Liver (tissue), 9 donors: ENCODE data around the gene TPGS2. TPM values are rescaled to one million over a fixed set of nuclear protein-coding genes. Genes with fewer than 3 reads are reported as not detected.
"Not testable (repeated sequence)": the region's sequence is repeated elsewhere in the genome, so short reads cannot be mapped to it uniquely, and the experiment has no call there.

Source experiments
- DNase-seq: peaks from one replicate; pipeline ENCODE4 v3.0.0-alpha.2; 2017; ENCODE audit warnings: low spot score
- H3K27ac ChIP-seq, 2 donors: one replicate each; pipeline ENCODE4 v1.7.0; 2013; ENCODE audit warnings: inconsistent platforms in 2 of 2, low read length in 2 of 2, control low read depth in 1 of 2, low read depth in 1 of 2, mild to moderate bottlenecking in 1 of 2
- H3K27me3 ChIP-seq, 4 donors: one replicate each; pipeline versions ENCODE4 v1.6.1 to v1.7.0; 2013; ENCODE audit warnings: low read length in 3 of 4, inconsistent platforms in 1 of 4, mild to moderate bottlenecking in 1 of 4, moderate library complexity in 1 of 4; ENCODE audit not compliant: control insufficient read depth in 4 of 4, insufficient read depth in 4 of 4
- H3K36me3 ChIP-seq, 4 donors: one replicate each; pipeline versions ENCODE4 v1.6.1 to v1.7.0; 2013; ENCODE audit warnings: low read length in 3 of 4, mild to moderate bottlenecking in 3 of 4, low read depth in 1 of 4, moderate library complexity in 1 of 4; ENCODE audit not compliant: control insufficient read depth in 4 of 4, insufficient read depth in 3 of 4
- H3K4me1 ChIP-seq, 4 donors: one replicate each; pipeline versions ENCODE4 v1.6.1 to v1.7.0; 2013; ENCODE audit warnings: low read length in 3 of 4, mild to moderate bottlenecking in 3 of 4, moderate library complexity in 1 of 4; ENCODE audit not compliant: control insufficient read depth in 4 of 4, insufficient read depth in 4 of 4
- H3K4me3 ChIP-seq, 3 donors: one replicate each; pipeline versions ENCODE4 v1.6.1 to v1.7.0; 2013; ENCODE audit warnings: low read length in 3 of 3, control low read depth in 1 of 3, low read depth in 1 of 3, mild to moderate bottlenecking in 1 of 3
- H3K9ac ChIP-seq, 2 donors: one replicate each; pipeline ENCODE4 v1.7.0; 2013; ENCODE audit warnings: low read length in 2 of 2, mild to moderate bottlenecking in 2 of 2, moderate library complexity in 2 of 2, control low read depth in 1 of 2, low read depth in 1 of 2
- H3K9me3 ChIP-seq, 4 donors: one replicate each; pipeline versions ENCODE4 v1.6.1 to v1.7.0; 2013; ENCODE audit warnings: low read length in 3 of 4; ENCODE audit not compliant: control insufficient read depth in 4 of 4
- CTCF ChIP-seq: fragments of 150-350 bp; IDR thresholded peaks from 2 replicates; pipeline ENCODE4 v1.5.1; 2017; ENCODE audit warnings: improper control_type of control experiment, low read depth, low read length; ENCODE audit not compliant: missing input control
- EGR1 ChIP-seq, 2 donors: IDR thresholded peaks; 2 replicates each; pipeline ENCODE4 v1.6.1; 2016 to 2018; ENCODE audit warnings: antibody characterized with exemption in 2 of 2, low read depth in 2 of 2
- FOXA2 ChIP-seq: IDR thresholded peaks from 2 replicates; pipeline ENCODE4 v1.6.1; 2016; ENCODE audit warnings: antibody characterized with exemption
- GABPA ChIP-seq, 2 donors: IDR thresholded peaks in 1 of 2; conservative IDR thresholded peaks in 1 of 2; 2 replicates each; pipeline ENCODE4 v1.6.1; 2016; ENCODE audit warnings: antibody characterized with exemption in 2 of 2, mild to moderate bottlenecking in 1 of 2, moderate library complexity in 1 of 2
- HNF4A ChIP-seq, 2 donors: conservative IDR thresholded peaks; 2 replicates each; pipeline ENCODE4 v1.6.1; 2016; ENCODE audit warnings: antibody characterized with exemption in 2 of 2, mild to moderate bottlenecking in 2 of 2
- JUND ChIP-seq, 2 donors: IDR thresholded peaks; 2 replicates each; pipeline ENCODE4 v1.6.1; 2016; ENCODE audit warnings: antibody characterized with exemption in 2 of 2
- NR2F2 ChIP-seq: IDR thresholded peaks from 2 replicates; pipeline ENCODE4 v1.6.1; 2016; ENCODE audit warnings: antibody characterized with exemption
- RAD21 ChIP-seq, 2 donors: IDR thresholded peaks; 2 replicates each; pipeline ENCODE4 v1.6.1; 2016; ENCODE audit warnings: antibody characterized with exemption in 2 of 2, mild to moderate bottlenecking in 2 of 2
- REST ChIP-seq: IDR thresholded peaks from 2 replicates; pipeline ENCODE4 v1.6.1; 2016; ENCODE audit warnings: antibody characterized with exemption, mild to moderate bottlenecking
- RXRA ChIP-seq, 2 donors: IDR thresholded peaks; 2 replicates each; pipeline ENCODE4 v1.6.1; 2017 to 2018; ENCODE audit warnings: antibody characterized with exemption in 2 of 2, mild to moderate bottlenecking in 1 of 2
- TAF1 ChIP-seq: conservative IDR thresholded peaks from 2 replicates; pipeline ENCODE4 v1.6.1; 2016; ENCODE audit warnings: antibody characterized with exemption, mild to moderate bottlenecking
- YY1 ChIP-seq: IDR thresholded peaks from 2 replicates; pipeline ENCODE4 v1.6.1; 2016; ENCODE audit warnings: antibody characterized with exemption, mild to moderate bottlenecking
- ZBTB33 ChIP-seq: IDR thresholded peaks from 2 replicates; pipeline ENCODE4 v1.6.1; 2016; ENCODE audit warnings: antibody characterized with exemption
- WGBS: extraction: QIAGEN DNeasy Blood & Tissue Kit; methylation state at CpG from one replicate; pipeline ENCODE4 v1.1.7; 2013; 5-methylcytosine and 5-hydroxymethylcytosine counted together
- polyA plus RNA-seq, 2 donors: library from polyadenylated mRNA; stranded (reverse) in 1 of 2; unstranded in 1 of 2; fragments of 200-250 nt in 1 of 2; fragments of >200 nt in 1 of 2; fragmentation: Nextera tagmentation in 1 of 2; extraction: Ambion mirVana in 1 of 2; gene quantifications; one replicate each; pipeline versions ENCODE4 v1.2.1 to v1.2.3, GENCODE V29; 2013 to 2015
- total RNA-seq, 2 donors: library from RNA; depleted of rRNA; stranded (reverse); fragments of >200 nt; gene quantifications; one replicate each; pipeline ENCODE4 v1.2.3, GENCODE V29; 2014
- donor health status: healthy.
- donor health status: healthy.
- donor health status: healthy.
- donor health status: healthy.
- donor health status: healthy.

The TPGS2 gene
- total and polyA plus RNA-seq, 4 donors = 20.2 to 57.4 (median 21.2) TPM

GRCh38 chr18:36818652-36819051, 10.2 kb downstream of the TPGS2 start:
- 98% methylated on average over 3 of the region's 3 CpGs for WGBS
- H3K36me3 ChIP-seq = peaks cover 0 to 4% (median 3%) of the 10 kb centered on the region in 4 donors
- no peak overlapping the region for H3K4me3 ChIP-seq
- TF ChIP-seq EGR1 (IDR thresholded peaks at IDR 0.05; ENCODE audit: low read depth in 2 of 2) (no peak), ZBTB33 (no peak), YY1 (no peak), JUND (IDR thresholded peaks at IDR 0.05) (no peak), RXRA (IDR thresholded peaks at IDR 0.05) (no peak), TAF1 (no peak), HNF4A (conservative IDR thresholded peaks at IDR 0.05) (no peak), RAD21 (IDR thresholded peaks at IDR 0.05) (no peak), GABPA (IDR thresholded peaks at IDR 0.05 in 1 of 2, conservative IDR thresholded peaks at IDR 0.05 in 1 of 2) (no peak)
- H3K4me1 ChIP-seq = no peaks in the 10 kb centered on the region
- no peaks in the 10 kb centered on the region for H3K9me3 ChIP-seq
- DNase-seq = no peak
- H3K27ac ChIP-seq = no peak overlapping the region
- no peak overlapping the region for H3K9ac ChIP-seq
- no peaks in the 10 kb centered on the region for H3K27me3 ChIP-seq

- 98% methylated on average over 1 of the region's 1 CpG for WGBS
- DNase-seq = no peak
- Histone ChIP-seq H3K27ac (no peak overlapping the region), H3K4me1 (no peaks in the 10 kb centered on the region), H3K36me3 (peaks cover 0 to 4% (median 3%) of the 10 kb centered on the region in 4 donors), H3K9me3 (no peaks in the 10 kb centered on the region), H3K4me3 (no peak overlapping the region), H3K9ac (no peak overlapping the region), H3K27me3 (no peaks in the 10 kb centered on the region)
- no peak for TF ChIP-seq RXRA (IDR thresholded peaks at IDR 0.05)
- TF ChIP-seq GABPA (IDR thresholded peaks at IDR 0.05 in 1 of 2, conservative IDR thresholded peaks at IDR 0.05 in 1 of 2) = no peak
- no peak for TF ChIP-seq FOXA2
- no peak for TF ChIP-seq NR2F2
- TF ChIP-seq ZBTB33 = no peak
- no peak for TF ChIP-seq HNF4A (conservative IDR thresholded peaks at IDR 0.05)
- TF ChIP-seq CTCF = no peak
- TF ChIP-seq REST = no peak
- TF ChIP-seq JUND (IDR thresholded peaks at IDR 0.05) = no peak
Measured at GRCh38 chr18:36817039-36817438, 11.8 kb downstream of the TPGS2 start.

- not testable (repeated sequence) for H3K27me3 ChIP-seq, H3K4me1 ChIP-seq, DNase-seq, H3K27ac ChIP-seq, H3K4me3 ChIP-seq, H3K9ac ChIP-seq, H3K9me3 ChIP-seq, H3K36me3 ChIP-seq
Measured at GRCh38 chr18:36816096-36816495, 12.7 kb downstream of the TPGS2 start.
